Neural crest cell (in vitro differentiated cells): ENCODE data around the gene STAC3. TPM values are rescaled to one million over a fixed set of nuclear protein-coding genes. Genes with fewer than 3 reads are reported as not detected.

Source experiments
- DNase-seq: peaks from one replicate; pipeline ENCODE4 v3.0.0; 2021; ENCODE audit warnings: low read depth, mixed read lengths, low spot score
- H3K27ac Mint-ChIP-seq: one replicate; pipeline ENCODE4 v1.8.0; 2021; ENCODE audit warnings: mild to moderate bottlenecking, mixed read lengths; ENCODE audit not compliant: unreplicated experiment
- H3K27me3 Mint-ChIP-seq: 2 replicates; pipeline ENCODE4 v1.8.0; 2021; ENCODE audit warnings: low read depth, mild to moderate bottlenecking, mixed read lengths
- H3K36me3 Mint-ChIP-seq: 2 replicates; pipeline ENCODE4 v1.8.0; 2021; ENCODE audit warnings: low read depth, mild to moderate bottlenecking, mixed read lengths
- H3K4me1 Mint-ChIP-seq: 2 replicates; pipeline ENCODE4 v1.8.0; 2021; ENCODE audit warnings: mixed read lengths
- H3K4me3 Mint-ChIP-seq: one replicate; pipeline ENCODE4 v1.8.0; 2021; ENCODE audit warnings: mild to moderate bottlenecking, mixed read lengths
- H3K9me3 Mint-ChIP-seq: 2 replicates; pipeline ENCODE4 v1.8.0; 2021; ENCODE audit warnings: mixed read lengths
- CTCF ChIP-seq: fragments of 200-600 bp; sonication (generic); conservative IDR thresholded peaks from 2 replicates; pipeline ENCODE4 v1.5.0; 2021; ENCODE audit warnings: antibody characterized with exemption, mild to moderate bottlenecking
- total RNA-seq: library from RNA; stranded (reverse); gene quantifications from 2 replicates; pipeline ENCODE4 v1.2.1, GENCODE V29; 2021

Gene STAC3
- total RNA-seq, 1 donor from 2014 or later = 3.8 TPM

- H3K4me3 Mint-ChIP-seq = peak overlapping the region; percentile 90
- no peak for DNase-seq
- no peaks in the 10 kb centered on the region for H3K9me3 Mint-ChIP-seq
- peaks cover 58% of the 10 kb centered on the region for H3K27me3 Mint-ChIP-seq
- no peak overlapping the region for H3K27ac Mint-ChIP-seq
- H3K4me1 Mint-ChIP-seq = peaks cover 52% of the 10 kb centered on the region
- TF ChIP-seq CTCF = no peak
- H3K36me3 Mint-ChIP-seq = peaks cover 17% of the 10 kb centered on the region
These were observed 14.6 kb downstream of the STAC3 start for GRCh38 chr12:57236201-57236924.

DNA sequence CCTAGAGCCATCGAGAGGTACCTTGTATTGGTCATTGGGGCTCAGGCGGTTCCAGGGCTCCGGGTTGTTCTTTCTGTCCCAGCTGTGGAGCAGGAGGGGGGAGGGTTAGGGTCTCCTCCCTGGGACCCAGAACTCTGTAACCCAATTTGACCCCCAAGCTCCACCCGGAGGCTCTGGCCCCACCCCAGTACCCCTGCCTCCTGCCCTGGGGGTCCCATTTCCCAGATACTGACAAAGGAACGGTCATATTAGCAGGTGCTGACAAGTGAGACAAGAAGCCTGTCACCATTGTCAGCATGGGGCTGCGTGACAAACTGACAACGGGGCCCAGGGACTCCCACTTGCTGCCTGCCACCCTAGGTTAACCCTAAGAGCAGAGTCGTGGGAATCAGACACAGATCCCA lies 15.3 kb downstream of the STAC3 start:
- Mint-ChIP-seq H3K4me1 (peaks cover 50% of the 10 kb centered on the region), H3K27me3 (peaks cover 52% of the 10 kb centered on the region), H3K9me3 (no peaks in the 10 kb centered on the region), H3K36me3 (peaks cover 17% of the 10 kb centered on the region), H3K4me3 (peak overlapping the region; percentile 80), H3K27ac (no peak overlapping the region)
- DNase-seq = no peak
- TF ChIP-seq CTCF = no peak

- H3K9me3 Mint-ChIP-seq = no peaks in the 10 kb centered on the region
- H3K4me3 Mint-ChIP-seq = peak overlapping the region; percentile 80
- peaks cover 48% of the 10 kb centered on the region for H3K27me3 Mint-ChIP-seq
- peaks cover 22% of the 10 kb centered on the region for H3K36me3 Mint-ChIP-seq
- TF ChIP-seq CTCF = no peak
- H3K4me1 Mint-ChIP-seq = peaks cover 50% of the 10 kb centered on the region
- no peak for DNase-seq
- no peak overlapping the region for H3K27ac Mint-ChIP-seq
These were observed 15.8 kb downstream of the STAC3 start for GRCh38 chr12:57235017-57235727.

GRCh38 chr12:57234571-57235016 lies 16.4 kb downstream of the STAC3 start:
- H3K36me3 Mint-ChIP-seq = peaks cover 22% of the 10 kb centered on the region
- H3K9me3 Mint-ChIP-seq = no peaks in the 10 kb centered on the region
- no peak for TF ChIP-seq CTCF
- H3K27me3 Mint-ChIP-seq = peaks cover 48% of the 10 kb centered on the region
- H3K4me3 Mint-ChIP-seq = peak overlapping the region; percentile 80
- H3K27ac Mint-ChIP-seq = peak overlapping the region; percentile 43
- no peak for DNase-seq
- peaks cover 53% of the 10 kb centered on the region for H3K4me1 Mint-ChIP-seq

DNA sequence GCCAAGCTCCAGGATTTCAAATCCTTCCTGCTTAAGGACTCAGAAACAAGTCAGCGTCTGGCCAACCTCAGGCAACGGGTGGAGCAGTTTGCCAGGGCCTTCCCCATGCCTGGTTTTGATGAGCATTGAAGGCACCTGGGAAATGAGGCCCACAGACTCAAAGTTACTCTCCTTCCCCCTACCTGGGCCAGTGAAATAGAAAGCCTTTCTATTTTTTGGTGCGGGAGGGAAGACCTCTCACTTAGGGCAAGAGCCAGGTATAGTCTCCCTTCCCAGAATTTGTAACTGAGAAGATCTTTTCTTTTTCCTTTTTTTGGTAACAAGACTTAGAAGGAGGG lies 16.8 kb downstream of the STAC3 start:
- peak overlapping the region; percentile 80 for H3K4me3 Mint-ChIP-seq
- no peak for TF ChIP-seq CTCF

More for the DNA sequence above, 16.8 kb downstream of the STAC3 start:
- Mint-ChIP-seq H3K4me1 (peaks cover 54% of the 10 kb centered on the region), H3K27ac (no peak overlapping the region), H3K27me3 (peaks cover 48% of the 10 kb centered on the region), H3K9me3 (no peaks in the 10 kb centered on the region), H3K36me3 (peaks cover 22% of the 10 kb centered on the region)
- no peak for DNase-seq
